Ovary (tissue), 9 donors: ENCODE data around the gene PRDM12. TPM values are rescaled to one million over a fixed set of nuclear protein-coding genes. Genes with fewer than 3 reads are reported as not detected.

Experiments
- DNase-seq, 5 donors: peaks; one replicate each; pipeline ENCODE4 v3.0.0-alpha.2; 2019 to 2020
- H3K27ac ChIP-seq, 2 donors: fragments of 200-600 bp; one replicate each; pipeline versions ENCODE4 v1.5.1 to v1.8.0; 2019 to 2022
- H3K27me3 ChIP-seq: fragments of 200-600 bp; one replicate; pipeline ENCODE4 v1.8.0; 2022
- H3K36me3 ChIP-seq: fragments of 200-600 bp; sonication (generic); one replicate; pipeline ENCODE4 v1.5.1; 2019
- H3K4me1 ChIP-seq: one replicate; pipeline ENCODE4 v1.8.1; 2013; ENCODE audit warnings: mild to moderate bottlenecking, moderate library complexity; ENCODE audit not compliant: insufficient read depth
- H3K4me3 ChIP-seq: fragments of 200-600 bp; sonication (generic); one replicate; pipeline ENCODE4 v1.5.1; 2017
- H3K9me3 ChIP-seq, 2 donors: fragments of 200-600 bp in 1 of 2; sonication (generic) in 1 of 2; one replicate each; pipeline versions ENCODE4 v1.5.1 to v1.8.1; 2013 to 2019; ENCODE audit warnings: mild to moderate bottlenecking in 1 of 2, moderate library complexity in 1 of 2
- EP300 ChIP-seq: sonication (generic); formaldehyde crosslinking; IDR thresholded peaks from one replicate; pipeline ENCODE4 v1.6.1; 2017; ENCODE audit warnings: antibody characterized with exemption
- POLR2A ChIP-seq: fragments of 450-650 bp; IDR thresholded peaks from one replicate; pipeline ENCODE4 v1.6.1; 2017; ENCODE audit warnings: antibody characterized with exemption, mild to moderate bottlenecking, moderate library complexity
- WGBS, 3 donors: extraction: QIAGEN DNeasy Blood & Tissue Kit in 1 of 3; methylation state at CpG; one replicate each; pipeline versions ENCODE4 v1.1.5 to v1.1.7; 2013 to 2017; 5-methylcytosine and 5-hydroxymethylcytosine counted together
- intact Hi-C, 4 donors: fragments of 100-400 bp; cut with DNase I; formaldehyde crosslinking; loops; one replicate each; pipeline versions ENCODE4 v1.11.0 to v1.15.1; 2022 to 2023
- polyA plus RNA-seq, 2 donors: library from polyadenylated mRNA; stranded (reverse); fragments of 200-250 nt in 1 of 2; fragments of 350-450 nt in 1 of 2; fragmentation: Illumina TruSeq in 1 of 2; extraction: RNeasy Lipid Tissue Mini Kit (QIAGEN cat#74804) in 1 of 2; gene quantifications; one replicate each; pipeline ENCODE4 v1.2.3, GENCODE V29; 2013 to 2014
- total RNA-seq, 7 donors: library from RNA; depleted of rRNA in 2 of 7; stranded (reverse); fragments of >200 nt in 2 of 7; fragmentation: NEBNext Ultra II Directional in 3 of 7; extraction: Animal tissue kit (Norgen Biotek cat#: 25700) in 3 of 7; gene quantifications; one replicate each; pipeline versions ENCODE4 v1.1.0 to v1.2.4, GENCODE V29; 2016 to 2023
- TF ChIP-seq, protein P1 (sequence below), 3 donors: fragments of 450-650 bp in 2 of 3; fragments of 200-600 bp in 1 of 3; IDR thresholded peaks; one replicate each; pipeline versions ENCODE4 v1.5.1 to v1.8.0; 2016 to 2022; ENCODE audit warnings: antibody characterized with exemption in 3 of 3, mild to moderate bottlenecking in 1 of 3
- donor health status: DM: no; HTN: no; CAD: no; lungs with moderate emphysema.
- donor health status: DM: no; HTN: no; CAD: no.
- donor health status: Bipolar disorder and iron deficiency.
- donor health status: DM: yes; HTN: yes; CAD: no.
- donor health status: DM: no; HTN: no; CAD: no.
- donor health status: DM: yes; HTN: yes; CAD: no.

PRDM12 gene
- total and polyA plus RNA-seq, 9 donors = not detected

GRCh38 chr9:130626249-130626996, 38.0 kb upstream of the PRDM12 start:
- DNase-seq = no peak
- intact Hi-C loops = no loop called here
- no peaks in the 10 kb centered on the region for H3K36me3 ChIP-seq

GRCh38 chr9:130627051-130627450, 37.3 kb upstream of the PRDM12 start:
- Histone ChIP-seq H3K27me3 (no peaks in the 10 kb centered on the region), H3K9me3 (no peaks in the 10 kb centered on the region), H3K36me3 (no peaks in the 10 kb centered on the region), H3K27ac (no peak overlapping the region), H3K4me3 (no peak overlapping the region), H3K4me1 (no peaks in the 10 kb centered on the region)
- no peak for DNase-seq
- 81 to 86% (median 82%) methylated on average over 10 of the region's 10 CpGs for WGBS, 3 donors
- intact Hi-C loops = no loop called here
- TF ChIP-seq EP300 (no peak), POLR2A (no peak)
- TF ChIP-seq, protein P1, sequence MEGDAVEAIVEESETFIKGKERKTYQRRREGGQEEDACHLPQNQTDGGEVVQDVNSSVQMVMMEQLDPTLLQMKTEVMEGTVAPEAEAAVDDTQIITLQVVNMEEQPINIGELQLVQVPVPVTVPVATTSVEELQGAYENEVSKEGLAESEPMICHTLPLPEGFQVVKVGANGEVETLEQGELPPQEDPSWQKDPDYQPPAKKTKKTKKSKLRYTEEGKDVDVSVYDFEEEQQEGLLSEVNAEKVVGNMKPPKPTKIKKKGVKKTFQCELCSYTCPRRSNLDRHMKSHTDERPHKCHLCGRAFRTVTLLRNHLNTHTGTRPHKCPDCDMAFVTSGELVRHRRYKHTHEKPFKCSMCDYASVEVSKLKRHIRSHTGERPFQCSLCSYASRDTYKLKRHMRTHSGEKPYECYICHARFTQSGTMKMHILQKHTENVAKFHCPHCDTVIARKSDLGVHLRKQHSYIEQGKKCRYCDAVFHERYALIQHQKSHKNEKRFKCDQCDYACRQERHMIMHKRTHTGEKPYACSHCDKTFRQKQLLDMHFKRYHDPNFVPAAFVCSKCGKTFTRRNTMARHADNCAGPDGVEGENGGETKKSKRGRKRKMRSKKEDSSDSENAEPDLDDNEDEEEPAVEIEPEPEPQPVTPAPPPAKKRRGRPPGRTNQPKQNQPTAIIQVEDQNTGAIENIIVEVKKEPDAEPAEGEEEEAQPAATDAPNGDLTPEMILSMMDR (IDR thresholded peaks at IDR 0.05) = no peak

More at GRCh38 chr9:130626249-130626996, 38.0 kb upstream of the PRDM12 start:
- whole genome bisulfite sequencing, 3 donors = 75 to 79% (median 77%) methylated on average over 21 of the region's 21 CpGs
- no peak overlapping the region for H3K4me3 ChIP-seq
- H3K9me3 ChIP-seq = no peaks in the 10 kb centered on the region
- H3K27me3 ChIP-seq = no peaks in the 10 kb centered on the region
- H3K27ac ChIP-seq = no peak overlapping the region
- no peak for TF ChIP-seq POLR2A
- no peak for TF ChIP-seq EP300
- TF ChIP-seq, protein P1 (IDR thresholded peaks at IDR 0.05) = no peak
- no peaks in the 10 kb centered on the region for H3K4me1 ChIP-seq

DNA sequence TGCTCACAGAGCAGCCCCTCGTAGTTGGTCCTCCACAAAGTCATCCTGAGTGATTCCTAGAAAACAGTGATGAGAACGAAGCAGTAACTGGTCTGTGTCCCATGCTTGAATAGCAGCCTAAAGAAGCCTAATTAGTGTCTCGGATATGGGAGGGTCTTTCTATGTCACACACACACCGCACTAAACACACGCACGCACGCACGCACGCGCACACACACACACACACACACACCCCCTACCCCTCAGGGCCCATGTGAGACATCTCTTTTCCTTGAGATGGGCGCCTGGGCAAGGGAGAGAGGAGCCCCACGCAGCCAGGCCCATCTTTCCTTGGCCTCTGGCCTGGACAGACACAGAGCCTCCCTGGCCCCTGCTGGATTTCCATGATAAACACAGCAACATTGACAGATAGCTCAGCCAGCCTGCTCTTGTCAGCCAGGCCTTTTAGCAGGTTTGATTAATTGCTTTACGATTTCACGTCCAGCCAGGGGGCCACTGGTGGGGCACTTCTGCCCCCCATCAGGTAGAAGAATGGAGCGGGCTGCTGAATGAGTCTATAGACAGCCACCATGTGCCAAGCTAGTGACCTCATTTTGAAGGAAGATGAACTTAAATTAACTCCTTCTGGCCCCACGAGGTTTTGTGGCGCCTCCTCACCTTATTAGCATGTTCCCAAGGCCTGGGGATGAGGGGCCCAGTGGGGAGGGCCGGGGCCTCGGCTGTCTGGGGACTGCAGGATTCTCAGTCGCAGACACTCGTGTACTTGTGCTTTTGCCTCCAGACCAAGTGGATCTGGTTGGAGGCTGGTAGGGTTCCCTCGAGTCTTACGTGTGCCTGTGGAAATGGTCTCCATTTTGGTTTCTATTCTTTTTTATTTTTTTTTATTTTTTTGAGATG, 36.2 kb upstream of the PRDM12 start:
- TF ChIP-seq, protein P1 (IDR thresholded peaks at IDR 0.05) = no peak
- TF ChIP-seq EP300 (no peak), POLR2A (no peak)
- Histone ChIP-seq H3K27me3 (no peaks in the 10 kb centered on the region), H3K36me3 (no peaks in the 10 kb centered on the region), H3K4me1 (no peaks in the 10 kb centered on the region), H3K27ac (no peak overlapping the region), H3K9me3 (no peaks in the 10 kb centered on the region), H3K4me3 (no peak overlapping the region)
- WGBS, 3 donors = 72 to 78% (median 75%) methylated on average over 23 of the region's 23 CpGs
- intact Hi-C loops = no loop called here
- DNase-seq = no peak

DNA sequence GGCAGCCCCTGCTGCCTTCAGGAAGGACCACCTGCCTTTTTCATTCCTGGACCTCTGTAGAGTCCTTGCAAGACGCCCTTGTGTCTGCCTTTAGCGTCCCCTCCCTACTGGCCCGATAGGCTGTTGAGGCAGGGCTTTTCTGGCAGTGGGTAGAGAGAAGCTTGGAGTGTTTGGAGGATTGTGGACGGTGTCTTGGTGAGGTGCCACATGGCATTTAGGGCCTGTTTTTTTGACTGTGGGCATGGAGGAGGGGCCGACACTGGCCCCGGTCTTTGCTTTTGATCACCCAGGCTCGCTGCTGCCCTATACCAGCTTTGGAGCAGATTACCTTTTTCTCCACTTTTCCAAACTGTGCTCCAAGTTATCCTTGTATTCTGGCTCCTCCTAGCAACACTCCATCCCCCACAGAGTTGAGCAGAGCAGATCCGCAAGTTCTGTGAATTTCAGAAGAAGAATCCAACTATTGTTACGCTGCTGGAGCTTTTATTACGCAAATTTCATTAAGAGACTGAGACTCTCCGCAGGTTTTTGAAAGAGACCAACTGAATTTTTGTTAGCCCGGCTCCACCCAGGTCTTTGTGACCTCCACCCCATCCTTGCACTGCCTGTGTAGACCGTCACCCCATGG, 34.8 kb upstream of the PRDM12 start:
- DNase-seq = no peak
- H3K4me3 ChIP-seq = no peak overlapping the region
- H3K27ac ChIP-seq = no peak overlapping the region
- H3K36me3 ChIP-seq = no peaks in the 10 kb centered on the region
- H3K4me1 ChIP-seq = no peaks in the 10 kb centered on the region
- 79 to 89% (median 86%) methylated on average over 13 of the region's 13 CpGs for WGBS, 3 donors
- no peak for TF ChIP-seq POLR2A
- no peak for TF ChIP-seq EP300
- TF ChIP-seq, protein P1 (IDR thresholded peaks at IDR 0.05) = no peak
- intact Hi-C loops = no loop called here
- H3K27me3 ChIP-seq = no peaks in the 10 kb centered on the region
- H3K9me3 ChIP-seq = no peaks in the 10 kb centered on the region
